K562 (cell line): ENCODE data around the gene BCL10. TPM values are rescaled to one million over a fixed set of nuclear protein-coding genes. Genes with fewer than 3 reads are reported as not detected.

Experiments used
- BDP1 ChIP-seq: IDR thresholded peaks from 3 replicates; pipeline ENCODE4 v1.6.1; 2011; ENCODE audit not compliant: insufficient read length, insufficient read depth
- BRD9 ChIP-seq: fragments of 450-650 bp; IDR thresholded peaks from 2 replicates; pipeline ENCODE4 v1.6.1; 2018; ENCODE audit warnings: low read depth; ENCODE audit not compliant: partially characterized antibody
- GTF2E2 ChIP-seq: fragments of 200-800 bp; sonication (Bioruptor generic); IDR thresholded peaks from 2 replicates; pipeline ENCODE4 v1.6.1; 2016; ENCODE audit warnings: missing genetic modification characterization, missing compliant biosample characterization
- MECOM ChIP-seq: fragments of 250-450 bp; sonication (Bioruptor Pico); IDR thresholded peaks from 2 replicates; pipeline ENCODE4 v1.8.0; 2022; ENCODE audit warnings: inconsistent platforms
- SMAD4 ChIP-seq: fragments of 250-450 bp; sonication (Bioruptor Pico); conservative IDR thresholded peaks from 2 replicates; pipeline ENCODE4 v1.8.0; 2021; ENCODE audit warnings: inconsistent platforms, mild to moderate bottlenecking, moderate library complexity
- SP2 ChIP-seq: IDR thresholded peaks from 2 replicates; pipeline ENCODE4 v1.6.1; 2011; ENCODE audit warnings: mild to moderate bottlenecking, low read depth, low read length, moderate library complexity; ENCODE audit not compliant: poor library complexity, severe bottlenecking; ENCODE audit errors: extremely low read depth
- SRF ChIP-seq, 2 experiments: fragments of 250-450, 450-650 bp in 1 of 2; sonication (Bioruptor Pico) in 1 of 2; sonication (generic) in 1 of 2; formaldehyde crosslinking; IDR thresholded peaks; 2 replicates each; pipeline versions ENCODE4 v1.5.0 to v1.5.1; 2020 to 2022; ENCODE audit warnings: mild to moderate bottlenecking in 1 of 2, missing genetic modification reagents in 1 of 2
- SUPT5H ChIP-seq: fragments of 450-650 bp; IDR thresholded peaks from 2 replicates; pipeline ENCODE4 v1.6.1; 2016
- TCFL5 ChIP-seq: fragments of 250-450 bp; sonication (Bioruptor Pico); conservative IDR thresholded peaks from 2 replicates; pipeline ENCODE4 v1.6.1; 2021; ENCODE audit warnings: mild to moderate bottlenecking, moderate library complexity, matching md5 sums
- ZKSCAN8 ChIP-seq: fragments of 200-800 bp; sonication (Bioruptor generic); IDR thresholded peaks from 2 replicates; pipeline ENCODE4 v1.6.1; 2016; ENCODE audit warnings: missing genetic modification characterization, missing compliant biosample characterization
- ZNF140 ChIP-seq: fragments of 250-450 bp; sonication (Bioruptor Pico); IDR thresholded peaks from 2 replicates; pipeline ENCODE4 v1.8.0; 2021; ENCODE audit warnings: moderate library complexity, mild to moderate bottlenecking, inconsistent platforms
- ZNF184 ChIP-seq: sonication (generic); formaldehyde crosslinking; IDR thresholded peaks from 2 replicates; pipeline ENCODE4 v1.5.0; 2020; ENCODE audit warnings: missing genetic modification reagents
- ZNF253 ChIP-seq: fragments of 250-450 bp; sonication (Bioruptor Pico); conservative IDR thresholded peaks from 2 replicates; pipeline ENCODE4 v1.6.1; 2021; ENCODE audit warnings: mild to moderate bottlenecking
- ZNF444 ChIP-seq: fragments of 250-450 bp; sonication (Bioruptor Pico); IDR thresholded peaks from 2 replicates; pipeline ENCODE4 v1.4.0; 2020; ENCODE audit warnings: mild to moderate bottlenecking, moderate library complexity
- polyA plus RNA-seq, 8 experiments: library from polyadenylated mRNA; depleted of rRNA in 4 of 8; stranded (reverse) in 5 of 8; unstranded in 3 of 8; fragments of >200 nt; fragmentation: Nextera tagmentation in 2 of 8; fragmentation: Illumina TruSeq in 1 of 8; extraction: Ambion mirVana in 2 of 8; extraction: Trizol in 1 of 8; gene quantifications; 2 replicates each; pipeline versions ENCODE4 v1.2.1 to v1.2.3, GENCODE V29; 2011 to 2014; ENCODE audit warnings: inconsistent platforms in 1 of 8, missing spikeins in 1 of 8
- total RNA-seq, 7 experiments: library from RNA; depleted of rRNA in 6 of 7; stranded (reverse); fragments of >200 nt in 6 of 7; fragmentation: Illumina TruSeq in 2 of 7; extraction: Trizol in 2 of 7; gene quantifications; 2 replicates each; pipeline versions ENCODE4 v1.2.1 to v1.2.3, GENCODE V29; 2011 to 2021; ENCODE audit warnings: low replicate concordance in 1 of 7
- TF ChIP-seq, protein P1 (sequence below), 2 experiments: fragments of 450-650 bp; formaldehyde crosslinking in 1 of 2; IDR thresholded peaks; 2 replicates each; pipeline versions ENCODE4 v1.4.0 to v1.6.1; 2014 to 2020; ENCODE audit warnings: mild to moderate bottlenecking in 2 of 2, borderline replicate concordance in 1 of 2, low read depth in 1 of 2
- TF ChIP-seq, protein P2 (sequence below): sonication (generic); formaldehyde crosslinking; IDR thresholded peaks from 2 replicates; pipeline ENCODE4 v1.8.0; 2022; ENCODE audit warnings: mild to moderate bottlenecking, missing genetic modification reagents
- TF ChIP-seq, protein P3 (sequence below): fragments of 250-450 bp; sonication (Bioruptor Pico); IDR thresholded peaks from 2 replicates; pipeline ENCODE4 v1.5.0; 2022; ENCODE audit warnings: mild to moderate bottlenecking

The BCL10 gene
- total and polyA plus RNA-seq, 9 of the 15 experiments (the other 6 are each of a cell fraction or from before 2014, with no cell fraction given): 8.0 to 19.4 (median 12.3) TPM

DNA sequence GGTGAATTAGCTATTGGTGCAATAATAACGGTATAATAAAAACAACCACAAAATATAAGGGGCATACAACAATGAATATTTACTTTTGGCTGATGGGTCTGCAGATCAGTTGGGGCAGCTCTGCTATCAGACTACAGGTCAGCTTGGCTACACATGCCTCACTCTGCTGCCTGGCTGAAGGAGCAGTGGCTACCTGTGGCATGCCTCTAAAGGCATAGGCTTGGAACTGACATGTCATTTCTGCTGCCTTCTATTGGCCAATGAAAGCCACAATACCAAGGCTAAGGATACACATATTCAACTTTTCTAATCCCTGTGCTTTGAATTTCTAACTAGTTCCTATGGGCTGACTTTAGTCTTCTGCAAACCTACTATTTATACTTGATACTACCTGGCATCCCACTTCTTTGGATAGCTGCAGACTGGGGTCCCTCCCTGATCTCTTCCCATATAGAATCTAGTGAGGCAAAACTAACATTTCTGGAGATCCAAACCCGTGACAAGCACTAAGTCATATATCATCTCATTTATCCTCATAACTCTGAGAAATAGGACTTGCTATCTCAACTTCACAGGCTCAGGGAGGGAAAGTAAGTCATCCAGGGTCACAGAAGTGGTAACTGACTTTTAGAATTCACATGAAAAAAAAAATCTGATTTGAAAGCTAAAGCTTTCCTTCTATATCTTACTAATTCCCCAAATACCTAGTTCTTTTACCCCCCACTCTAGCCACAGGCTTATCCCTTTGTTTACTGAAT is 56.4 kb downstream of the BCL10 start (continued):
- TF ChIP-seq, protein P1, sequence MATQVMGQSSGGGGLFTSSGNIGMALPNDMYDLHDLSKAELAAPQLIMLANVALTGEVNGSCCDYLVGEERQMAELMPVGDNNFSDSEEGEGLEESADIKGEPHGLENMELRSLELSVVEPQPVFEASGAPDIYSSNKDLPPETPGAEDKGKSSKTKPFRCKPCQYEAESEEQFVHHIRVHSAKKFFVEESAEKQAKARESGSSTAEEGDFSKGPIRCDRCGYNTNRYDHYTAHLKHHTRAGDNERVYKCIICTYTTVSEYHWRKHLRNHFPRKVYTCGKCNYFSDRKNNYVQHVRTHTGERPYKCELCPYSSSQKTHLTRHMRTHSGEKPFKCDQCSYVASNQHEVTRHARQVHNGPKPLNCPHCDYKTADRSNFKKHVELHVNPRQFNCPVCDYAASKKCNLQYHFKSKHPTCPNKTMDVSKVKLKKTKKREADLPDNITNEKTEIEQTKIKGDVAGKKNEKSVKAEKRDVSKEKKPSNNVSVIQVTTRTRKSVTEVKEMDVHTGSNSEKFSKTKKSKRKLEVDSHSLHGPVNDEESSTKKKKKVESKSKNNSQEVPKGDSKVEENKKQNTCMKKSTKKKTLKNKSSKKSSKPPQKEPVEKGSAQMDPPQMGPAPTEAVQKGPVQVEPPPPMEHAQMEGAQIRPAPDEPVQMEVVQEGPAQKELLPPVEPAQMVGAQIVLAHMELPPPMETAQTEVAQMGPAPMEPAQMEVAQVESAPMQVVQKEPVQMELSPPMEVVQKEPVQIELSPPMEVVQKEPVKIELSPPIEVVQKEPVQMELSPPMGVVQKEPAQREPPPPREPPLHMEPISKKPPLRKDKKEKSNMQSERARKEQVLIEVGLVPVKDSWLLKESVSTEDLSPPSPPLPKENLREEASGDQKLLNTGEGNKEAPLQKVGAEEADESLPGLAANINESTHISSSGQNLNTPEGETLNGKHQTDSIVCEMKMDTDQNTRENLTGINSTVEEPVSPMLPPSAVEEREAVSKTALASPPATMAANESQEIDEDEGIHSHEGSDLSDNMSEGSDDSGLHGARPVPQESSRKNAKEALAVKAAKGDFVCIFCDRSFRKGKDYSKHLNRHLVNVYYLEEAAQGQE (IDR thresholded peaks at IDR 0.05; ENCODE audit: borderline replicate concordance): no peak
- TF ChIP-seq, protein P1 (CRISPR knock-in tag; IDR thresholded peaks at IDR 0.05; ENCODE audit: low read depth): no peak
- TF ChIP-seq ZNF253 (CRISPR knock-in tag) (no peak), ZNF184 (no peak), ZNF444 (CRISPR knock-in tag) (no peak), SUPT5H (no peak), ZKSCAN8 (CRISPR knock-in tag) (no peak), TCFL5 (CRISPR knock-in tag) (no peak), ZNF140 (CRISPR knock-in tag) (no peak), SMAD4 (CRISPR knock-in tag) (no peak), MECOM (no peak), GTF2E2 (tag) (no peak), SRF (CRISPR knock-in tag; IDR thresholded peaks at IDR 0.05) (no peak), BRD9 (no peak), SP2 (no peak), BDP1 (no peak)
- TF ChIP-seq, protein P2, sequence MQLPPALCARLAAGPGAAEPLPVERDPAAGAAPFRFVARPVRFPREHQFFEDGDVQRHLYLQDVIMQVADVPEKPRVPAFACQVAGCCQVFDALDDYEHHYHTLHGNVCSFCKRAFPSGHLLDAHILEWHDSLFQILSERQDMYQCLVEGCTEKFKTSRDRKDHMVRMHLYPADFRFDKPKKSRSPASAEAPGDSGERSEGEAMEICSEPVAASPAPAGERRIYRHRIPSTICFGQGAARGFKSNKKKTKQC (CRISPR knock-in tag): no peak
- TF ChIP-seq, protein P3, sequence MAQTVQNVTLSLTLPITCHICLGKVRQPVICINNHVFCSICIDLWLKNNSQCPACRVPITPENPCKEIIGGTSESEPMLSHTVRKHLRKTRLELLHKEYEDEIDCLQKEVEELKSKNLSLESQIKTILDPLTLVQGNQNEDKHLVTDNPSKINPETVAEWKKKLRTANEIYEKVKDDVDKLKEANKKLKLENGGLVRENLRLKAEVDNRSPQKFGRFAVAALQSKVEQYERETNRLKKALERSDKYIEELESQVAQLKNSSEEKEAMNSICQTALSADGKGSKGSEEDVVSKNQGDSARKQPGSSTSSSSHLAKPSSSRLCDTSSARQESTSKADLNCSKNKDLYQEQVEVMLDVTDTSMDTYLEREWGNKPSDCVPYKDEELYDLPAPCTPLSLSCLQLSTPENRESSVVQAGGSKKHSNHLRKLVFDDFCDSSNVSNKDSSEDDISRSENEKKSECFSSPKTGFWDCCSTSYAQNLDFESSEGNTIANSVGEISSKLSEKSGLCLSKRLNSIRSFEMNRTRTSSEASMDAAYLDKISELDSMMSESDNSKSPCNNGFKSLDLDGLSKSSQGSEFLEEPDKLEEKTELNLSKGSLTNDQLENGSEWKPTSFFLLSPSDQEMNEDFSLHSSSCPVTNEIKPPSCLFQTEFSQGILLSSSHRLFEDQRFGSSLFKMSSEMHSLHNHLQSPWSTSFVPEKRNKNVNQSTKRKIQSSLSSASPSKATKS (CRISPR knock-in tag): no peak
